Gastrocnemius medialis (tissue), 4 donors: ENCODE data around the gene OPALIN. TPM values are rescaled to one million over a fixed set of nuclear protein-coding genes. Genes with fewer than 3 reads are reported as not detected.

ENCODE experiments used
- ATAC-seq, 2 donors: fragments of 150-250 bp; one replicate each; pipeline ENCODE4 v1.9.1; 2016
- DNase-seq, 2 donors: peaks; one replicate each; pipeline ENCODE4 v3.0.0-alpha.2; 2019
- H3K27ac ChIP-seq, 4 donors: fragments of 200-600 bp; sonication (generic); 1 replicate in 1 of 4; 2 replicates in 3 of 4; pipeline ENCODE4 v1.5.1; 2016 to 2018; ENCODE audit warnings: mild to moderate bottlenecking in 2 of 4, moderate library complexity in 1 of 4
- H3K27me3 ChIP-seq, 3 donors: fragments of 200-600 bp; sonication (generic) in 2 of 3; 1 replicate in 1 of 3; 2 replicates in 2 of 3; pipeline versions ENCODE4 v1.5.1 to v1.6.0; 2016 to 2019; ENCODE audit warnings: mild to moderate bottlenecking in 1 of 3, moderate library complexity in 1 of 3
- H3K36me3 ChIP-seq, 2 donors: fragments of 200-600 bp; sonication (generic) in 1 of 2; one replicate each; pipeline ENCODE4 v1.5.1; 2017 to 2018
- H3K4me1 ChIP-seq, 2 donors: fragments of 200-600 bp; sonication (generic) in 1 of 2; one replicate each; pipeline ENCODE4 v1.5.1; 2016 to 2017; ENCODE audit warnings: mild to moderate bottlenecking in 2 of 2
- H3K4me3 ChIP-seq, 4 donors: fragments of 200-600 bp; sonication (generic) in 3 of 4; 1 replicate in 1 of 4; 2 replicates in 3 of 4; pipeline ENCODE4 v1.5.1; 2016 to 2019; ENCODE audit warnings: mild to moderate bottlenecking in 2 of 4
- H3K9me3 ChIP-seq, 3 donors: fragments of 200-600 bp; sonication (generic) in 2 of 3; 1 replicate in 1 of 3; 2 replicates in 2 of 3; pipeline ENCODE4 v1.5.1; 2016 to 2019
- CTCF ChIP-seq, 5 experiments: fragments of 450-650 bp in 3 of 5; fragments of 200-600 bp in 2 of 5; sonication (generic) in 2 of 5; IDR thresholded peaks in 4 of 5; conservative IDR thresholded peaks in 1 of 5; 1 replicate in 4 of 5; 2 replicates in 1 of 5; pipeline ENCODE4 v1.5.1; 2016 to 2019; ENCODE audit warnings: antibody characterized with exemption in 5 of 5, mild to moderate bottlenecking in 3 of 5, moderate library complexity in 3 of 5
- POLR2A ChIP-seq, 2 donors: fragments of 450-650 bp; IDR thresholded peaks; one replicate each; pipeline ENCODE4 v1.6.1; 2017; ENCODE audit warnings: antibody characterized with exemption in 2 of 2, mild to moderate bottlenecking in 2 of 2, moderate library complexity in 2 of 2
- in situ Hi-C, 4 donors: fragments of 200-750 bp; cut with MboI; loops; one replicate each; pipeline versions ENCODE4 v1.15.0 to v1.8.0; 2017; ENCODE audit warnings: low sequenced_read_pairs in 4 of 4
- intact Hi-C: fragments of 100-400 bp; cut with DNase I; formaldehyde crosslinking; loops from one replicate; pipeline ENCODE4 v1.15.1; 2023; ENCODE audit warnings: low total_unique reads
- total RNA-seq, 4 donors: library from RNA; depleted of rRNA; stranded (reverse); fragments of >200 nt; gene quantifications; one replicate each; pipeline versions ENCODE4 v1.1.0 to v1.2.3, GENCODE V29; 2016

The OPALIN gene
- total RNA-seq, 4 donors from 2014 or later, result not detected

- Histone ChIP-seq H3K27ac (no peak overlapping the region), H3K36me3 (no peaks in the 10 kb centered on the region), H3K4me1 (peaks cover 0 to under 1% of the 10 kb centered on the region in 2 donors), H3K27me3 (peaks cover 0 to 15% (median 0%) of the 10 kb centered on the region in 3 donors), H3K4me3 (no peak overlapping the region), H3K9me3 (no peaks in the 10 kb centered on the region)
- in situ Hi-C loops (loop anchor here (10.0 to 25.0 kb wide), 4 partner anchors 116 to 816 kb away; partner anchors contain the start of genes LCOR (in 1 of the 4) and TLL2 (in 1 of the 4)), intact Hi-C loops (loop anchor here (2.0 to 10.0 kb wide), 2 partner anchors 117 to 349 kb away; partner anchors contain the start of gene TLL2)
- TF ChIP-seq POLR2A (IDR thresholded peaks at IDR 0.05) (no peak), CTCF (IDR thresholded peaks at IDR 0.05 in 4 of 5, conservative IDR thresholded peaks at IDR 0.05 in 1 of 5) (peak; percentile 69 to 85 (median 78))
- ATAC-seq, result peak; percentile 60 to 77
- DNase-seq, result peak; percentile 45 to 49
These were observed 37.4 kb upstream of the OPALIN start for GRCh38 chr10:96395931-96396877.

GRCh38 chr10:96390460-96390864 lies 31.7 kb upstream of the OPALIN start:
- no peaks in the 10 kb centered on the region for H3K36me3 ChIP-seq
- no peaks in the 10 kb centered on the region for H3K9me3 ChIP-seq
- intact Hi-C loops, result loop anchor here (2.0 to 10.0 kb wide), 5 partner anchors 16 to 637 kb away; partner anchors contain the start of genes LCOR and TM9SF3
- no peak overlapping the region for H3K4me3 ChIP-seq
- peak; percentile 98 to 100 for ATAC-seq
- peaks cover 8 to 16% of the 10 kb centered on the region in 2 donors for H3K4me1 ChIP-seq
- H3K27me3 ChIP-seq, result no peaks in the 10 kb centered on the region
- H3K27ac ChIP-seq, result peak overlapping the region in 3 of 4 donors; percentile 42 to 64 (median 53)
- TF ChIP-seq CTCF (IDR thresholded peaks at IDR 0.05 in 4 of 5, conservative IDR thresholded peaks at IDR 0.05 in 1 of 5) (no peak), POLR2A (IDR thresholded peaks at IDR 0.05) (no peak)
- in situ Hi-C loops, result loop anchor here (5.0 to 25.0 kb wide), 5 partner anchors 122 to 822 kb away; partner anchors contain the start of genes LCOR (in 1 of the 4) and TLL2 (in 1 of the 4)
- peak; percentile 77 to 92 for DNase-seq

GRCh38 chr10:96389785-96390184 lies 31.0 kb upstream of the OPALIN start:
- Histone ChIP-seq H3K4me1 (peaks cover 8 to 16% of the 10 kb centered on the region in 2 donors), H3K9me3 (no peaks in the 10 kb centered on the region), H3K4me3 (no peak overlapping the region), H3K27me3 (no peaks in the 10 kb centered on the region), H3K36me3 (no peaks in the 10 kb centered on the region), H3K27ac (peak overlapping the region in 1 of 4 donors; percentile 64)
- intact Hi-C loops (loop anchor here (2.0 to 10.0 kb wide), 5 partner anchors 15 to 638 kb away; partner anchors contain the start of genes LCOR and TM9SF3), in situ Hi-C loops (loop anchor here (5.0 to 25.0 kb wide), 5 partner anchors 123 to 823 kb away; partner anchors contain the start of genes LCOR (in 1 of the 4) and TLL2 (in 1 of the 4))
- ATAC-seq (no peak), DNase-seq (no peak)
- TF ChIP-seq POLR2A (IDR thresholded peaks at IDR 0.05) (no peak), CTCF (IDR thresholded peaks at IDR 0.05 in 4 of 5, conservative IDR thresholded peaks at IDR 0.05 in 1 of 5) (no peak)

- in situ Hi-C loops, result loop anchor here (25.0 kb wide), 3 partner anchors 125 to 825 kb away; partner anchors contain the start of gene TLL2 (in 1 of the 4)
- intact Hi-C loops, result no loop called here
- ATAC-seq, result no peak
These were observed 28.8 kb upstream of the OPALIN start for GRCh38 chr10:96387601-96388000.

More at GRCh38 chr10:96387601-96388000, 28.8 kb upstream of the OPALIN start:
- peaks cover 8 to 16% of the 10 kb centered on the region in 2 donors for H3K4me1 ChIP-seq
- H3K27ac ChIP-seq, result no peak overlapping the region
- no peaks in the 10 kb centered on the region for H3K27me3 ChIP-seq
- H3K9me3 ChIP-seq, result no peaks in the 10 kb centered on the region
- no peak for DNase-seq
- TF ChIP-seq POLR2A (IDR thresholded peaks at IDR 0.05), result no peak
- no peak for TF ChIP-seq CTCF (IDR thresholded peaks at IDR 0.05 in 4 of 5, conservative IDR thresholded peaks at IDR 0.05 in 1 of 5)
- H3K4me3 ChIP-seq, result no peak overlapping the region
- H3K36me3 ChIP-seq, result no peaks in the 10 kb centered on the region
